Renal cortex interstitium (tissue), 11 donors: ENCODE results near the gene CDK6. TPM values are rescaled to one million over a fixed set of nuclear protein-coding genes. Genes with fewer than 3 reads are reported as not detected.
"Not testable (repeated sequence)": the region's sequence is repeated elsewhere in the genome, so short reads cannot be mapped to it uniquely, and the experiment has no call there.

Experiments used
- DNase-seq, 11 donors: peaks; one replicate each; pipeline ENCODE4 v3.0.0-alpha.2; 2013; ENCODE audit warnings: low read depth in 9 of 11, low spot score in 4 of 11; ENCODE audit errors: extremely low read depth in 1 of 11
- polyA plus RNA-seq, 3 donors: library from polyadenylated mRNA; unstranded; fragments of 120-200 nt; gene quantifications; one replicate each; pipeline ENCODE4 v1.2.1, GENCODE V29; 2013; ENCODE audit not compliant: insufficient read length in 3 of 3

CDK6 gene
- polyA plus RNA-seq, 3 donors: 46.1 to 51.2 (median 46.6) TPM

GRCh38 chr7:92781117-92781720 is 55.2 kb downstream of the CDK6 start:
- DNase-seq: peak in 6 of 11 donors; percentile 21 to 41 (median 36)

GRCh38 chr7:92778972-92779371 is 57.4 kb downstream of the CDK6 start:
- no peak for DNase-seq

GRCh38 chr7:92777993-92778392 is 58.4 kb downstream of the CDK6 start:
- no peak for DNase-seq

GRCh38 chr7:92773808-92774207 is 62.6 kb downstream of the CDK6 start:
- no peak for DNase-seq

GRCh38 chr7:92769844-92770243 is 66.5 kb downstream of the CDK6 start:
- DNase-seq: no peak

- DNase-seq: no peak
These were observed 67.0 kb downstream of the CDK6 start for GRCh38 chr7:92769394-92769699.

GRCh38 chr7:92768501-92769393 is 67.6 kb downstream of the CDK6 start:
- no peak for DNase-seq

GRCh38 chr7:92767437-92767836 is 68.9 kb downstream of the CDK6 start:
- no peak for DNase-seq

GRCh38 chr7:92766461-92767003 is 69.8 kb downstream of the CDK6 start:
- no peak for DNase-seq

GRCh38 chr7:92765725-92766124 is 70.6 kb downstream of the CDK6 start:
- no peak for DNase-seq

- DNase-seq: peak in 2 of 11 donors; percentile 39 to 41
These were observed 72.5 kb downstream of the CDK6 start for GRCh38 chr7:92763636-92764423.

GRCh38 chr7:92762851-92763250 is 73.5 kb downstream of the CDK6 start:
- DNase-seq: no peak

- DNase-seq: peak in 5 of 11 donors; percentile 22 to 46 (median 37)
These were observed 74.8 kb downstream of the CDK6 start for GRCh38 chr7:92761391-92762097.

GRCh38 chr7:92758796-92759431 is 77.5 kb downstream of the CDK6 start:
- DNase-seq: no peak

GRCh38 chr7:92757311-92757910 is 79.0 kb downstream of the CDK6 start:
- DNase-seq: not testable (repeated sequence)

GRCh38 chr7:92755680-92756079 is 80.7 kb downstream of the CDK6 start:
- DNase-seq: no peak

- DNase-seq: no peak
These were observed 81.3 kb downstream of the CDK6 start for GRCh38 chr7:92754919-92755581.

GRCh38 chr7:92753614-92754013 is 82.8 kb downstream of the CDK6 start:
- no peak for DNase-seq
